Astrocyte (in vitro differentiated cells and primary cell): ENCODE results near the gene MRTFB. TPM values are rescaled to one million over a fixed set of nuclear protein-coding genes. Genes with fewer than 3 reads are reported as not detected.

Experiments used
- DNase-seq: peaks from one replicate; pipeline ENCODE4 v3.0.0-alpha.2; 2010; ENCODE audit warnings: low read depth
- FAIRE-seq: peaks from 2 replicates; lab custom pipeline; 2011; peaks lifted over from hg19 to GRCh38; lab: Jason Lieb, UNC
- H2AFZ ChIP-seq: 2 replicates; pipeline ENCODE4 v1.6.0; 2012; ENCODE audit warnings: low read depth, low read length, inconsistent platforms
- H3K27ac ChIP-seq: 2 replicates; pipeline ENCODE4 v1.5.1; 2011; ENCODE audit warnings: low read depth, low read length, inconsistent platforms
- H3K27me3 ChIP-seq: 2 replicates; pipeline ENCODE4 v1.6.0; 2011; ENCODE audit warnings: low read length, inconsistent platforms; ENCODE audit not compliant: insufficient read depth
- H3K36me3 ChIP-seq: 2 replicates; pipeline ENCODE4 v1.5.1; 2011; ENCODE audit warnings: low read length, inconsistent platforms; ENCODE audit not compliant: insufficient read depth
- H3K4me1 ChIP-seq: 2 replicates; pipeline ENCODE4 v1.5.1; 2011; ENCODE audit warnings: low read length, inconsistent platforms; ENCODE audit not compliant: insufficient read depth
- H3K4me2 ChIP-seq: 2 replicates; pipeline ENCODE4 v1.6.0; 2012; ENCODE audit warnings: low read length, inconsistent platforms
- H3K4me3 ChIP-seq: 2 replicates; pipeline ENCODE4 v1.5.1; 2011; ENCODE audit warnings: low read depth, mild to moderate bottlenecking, low read length, inconsistent platforms; ENCODE audit not compliant: insufficient read depth
- H3K79me2 ChIP-seq: 2 replicates; pipeline ENCODE4 v1.6.0; 2012; ENCODE audit warnings: mild to moderate bottlenecking, low read length, inconsistent platforms; ENCODE audit not compliant: insufficient read depth
- H3K9ac ChIP-seq: 2 replicates; pipeline ENCODE4 v1.6.0; 2012; ENCODE audit warnings: mild to moderate bottlenecking, low read length, inconsistent platforms
- H3K9me3 ChIP-seq: 2 replicates; pipeline ENCODE4 v1.5.1; 2012; ENCODE audit warnings: low read depth, mild to moderate bottlenecking, low read length, inconsistent platforms; ENCODE audit not compliant: insufficient read depth
- H4K20me1 ChIP-seq: 2 replicates; pipeline ENCODE4 v1.6.0; 2012; ENCODE audit warnings: low read length, inconsistent platforms; ENCODE audit not compliant: insufficient read depth
- H3K27ac Mint-ChIP-seq: one replicate; pipeline ENCODE4 v1.8.0; 2021; ENCODE audit warnings: mild to moderate bottlenecking, mixed read lengths; ENCODE audit not compliant: unreplicated experiment
- H3K27me3 Mint-ChIP-seq: one replicate; pipeline ENCODE4 v1.8.0; 2021; ENCODE audit warnings: low read depth, mixed read lengths; ENCODE audit not compliant: unreplicated experiment
- H3K36me3 Mint-ChIP-seq: one replicate; pipeline ENCODE4 v1.8.0; 2021; ENCODE audit warnings: low read depth, mixed read lengths; ENCODE audit not compliant: unreplicated experiment
- H3K4me1 Mint-ChIP-seq: one replicate; pipeline ENCODE4 v1.8.0; 2021; ENCODE audit warnings: low read depth, mixed read lengths; ENCODE audit not compliant: unreplicated experiment
- H3K4me3 Mint-ChIP-seq: one replicate; pipeline ENCODE4 v1.8.0; 2021; ENCODE audit warnings: mild to moderate bottlenecking, moderate library complexity, mixed read lengths; ENCODE audit not compliant: unreplicated experiment
- H3K9me3 Mint-ChIP-seq: one replicate; pipeline ENCODE4 v1.8.0; 2021; ENCODE audit warnings: mild to moderate bottlenecking, mixed read lengths; ENCODE audit not compliant: unreplicated experiment
- CTCF ChIP-seq: IDR thresholded peaks from 2 replicates; pipeline ENCODE4 v1.5.1; 2011; ENCODE audit warnings: low read depth, mild to moderate bottlenecking, inconsistent platforms, low read length, moderate library complexity; ENCODE audit not compliant: insufficient read depth
- EZH2 ChIP-seq: IDR thresholded peaks from 2 replicates; pipeline ENCODE4 v1.6.1; 2012; ENCODE audit warnings: mild to moderate bottlenecking, low read length, inconsistent platforms; ENCODE audit not compliant: insufficient read depth
- total RNA-seq: library from RNA; stranded (reverse); gene quantifications from 2 replicates; pipeline ENCODE4 v1.2.1, GENCODE V29; 2021

The MRTFB gene
- total RNA-seq, 1 donor from 2014 or later, result 32.5 TPM

DNA sequence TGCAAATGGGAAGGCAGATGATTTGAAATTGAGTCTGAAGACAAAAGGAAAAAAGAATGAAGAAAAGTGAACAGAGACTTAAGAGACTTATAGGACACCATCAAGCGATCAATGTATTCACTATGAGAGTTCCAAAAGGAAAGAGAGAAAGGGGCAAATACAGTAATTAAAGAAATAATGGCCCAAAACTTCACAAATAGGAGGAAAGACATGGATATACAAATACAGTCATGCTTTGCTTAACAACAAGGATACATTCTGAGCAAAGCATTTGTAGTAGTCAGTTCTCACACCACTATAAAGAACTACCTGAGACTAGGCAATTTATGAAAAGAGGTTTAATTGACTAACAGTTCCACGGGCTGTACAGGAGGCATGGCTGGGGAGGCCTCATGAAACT is 152.5 kb downstream of the MRTFB start:
- TF ChIP-seq EZH2 (no peak), CTCF (no peak)
- FAIRE-seq, result no peak
- H4K20me1 ChIP-seq, result no peaks in the 10 kb centered on the region
- Mint-ChIP-seq H3K4me1 (peaks cover 11% of the 10 kb centered on the region), H3K36me3 (peaks cover 30% of the 10 kb centered on the region), H3K27ac (no peak overlapping the region), H3K9me3 (peaks cover 8% of the 10 kb centered on the region), H3K4me3 (no peak overlapping the region), H3K27me3 (no peaks in the 10 kb centered on the region)
- H3K36me3 ChIP-seq, result no peaks in the 10 kb centered on the region
- no peak overlapping the region for H3K27ac ChIP-seq
- H3K79me2 ChIP-seq, result no peaks in the 10 kb centered on the region
- no peak overlapping the region for H2AFZ ChIP-seq
- DNase-seq, result no peak
- H3K27me3 ChIP-seq, result no peaks in the 10 kb centered on the region
- no peak overlapping the region for H3K9ac ChIP-seq
- H3K9me3 ChIP-seq, result no peaks in the 10 kb centered on the region
- no peak overlapping the region for H3K4me3 ChIP-seq
- no peaks in the 10 kb centered on the region for H3K4me1 ChIP-seq
- no peak overlapping the region for H3K4me2 ChIP-seq

GRCh38 chr16:14225457-14225856 is 154.3 kb downstream of the MRTFB start:
- no peak for FAIRE-seq
- peaks cover 4% of the 10 kb centered on the region for H3K36me3 ChIP-seq

More at GRCh38 chr16:14225457-14225856, 154.3 kb downstream of the MRTFB start:
- no peak overlapping the region for H3K4me3 ChIP-seq
- no peak for DNase-seq
- no peak overlapping the region for H3K9ac ChIP-seq
- no peaks in the 10 kb centered on the region for H3K9me3 ChIP-seq
- no peaks in the 10 kb centered on the region for H3K27me3 ChIP-seq
- Mint-ChIP-seq H3K4me1 (peaks cover 1% of the 10 kb centered on the region), H3K27ac (no peak overlapping the region), H3K36me3 (peaks cover 30% of the 10 kb centered on the region), H3K27me3 (no peaks in the 10 kb centered on the region), H3K4me3 (no peak overlapping the region), H3K9me3 (peaks cover 8% of the 10 kb centered on the region)
- no peak overlapping the region for H3K27ac ChIP-seq
- H2AFZ ChIP-seq, result no peak overlapping the region
- H3K4me1 ChIP-seq, result no peaks in the 10 kb centered on the region
- no peaks in the 10 kb centered on the region for H3K79me2 ChIP-seq
- no peak overlapping the region for H3K4me2 ChIP-seq
- TF ChIP-seq CTCF, result no peak
- no peak for TF ChIP-seq EZH2
- H4K20me1 ChIP-seq, result no peaks in the 10 kb centered on the region
